ENCODE data around the gene ZNF605. TPM values are rescaled to one million over a fixed set of nuclear protein-coding genes. Genes with fewer than 3 reads are reported as not detected.

ZNF605 gene
- total RNA-seq, 1 experiment from 2014 or later = 20.6 TPM

DNA sequence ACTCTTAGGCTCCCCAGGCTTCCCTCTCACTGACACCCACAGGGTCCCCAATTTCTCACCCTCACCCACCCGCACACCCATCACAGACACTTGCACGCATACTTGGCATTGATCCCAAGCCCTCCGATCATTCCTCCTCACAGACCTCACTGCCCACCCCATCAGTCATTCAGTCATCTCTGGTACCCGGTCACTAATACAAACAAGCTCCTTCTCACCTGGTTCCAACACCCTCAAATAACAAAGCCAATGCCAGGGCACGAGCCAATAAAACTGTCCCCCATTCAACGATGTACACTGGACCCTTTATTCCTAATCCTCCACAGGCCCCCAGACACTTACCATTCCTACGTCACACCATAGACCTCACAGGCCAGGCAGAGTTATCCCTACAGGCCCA lies 2.3 kb downstream of the ZNF605 start:
- intact Hi-C loops (cut with micrococcal nuclease; ENCODE audit: unreplicated experiment) = no loop called here
- no peak for ATAC-seq
- POLR2A ChIA-PET = no interaction called here

DNA sequence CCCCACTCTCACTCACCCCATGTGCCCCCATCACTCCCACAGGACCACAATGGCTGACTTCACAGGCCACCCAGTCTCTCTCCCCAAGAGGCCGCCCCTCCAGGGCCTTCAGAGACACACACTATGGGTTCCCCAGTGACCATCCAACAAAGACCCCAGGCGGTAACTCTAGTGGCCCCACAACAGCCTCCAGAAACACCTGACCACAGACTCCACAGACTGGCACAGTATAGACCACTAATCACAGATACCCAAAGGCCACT lies 3.0 kb downstream of the ZNF605 start:
- Histone ChIP-seq H3K9me3 (ENCODE audit: control insufficient read depth, insufficient read depth, low read depth, low read length) (peaks cover 47% of the 10 kb centered on the region; the same call in 1 of the 2 replicates), H3K36me3 (ENCODE audit: control insufficient read depth, insufficient read depth, low read length) (no peaks in the 10 kb centered on the region), H3K4me1 (ENCODE audit: control insufficient read depth, insufficient read depth, low read length) (0 out of 2 replicates have a peak, but pooled peaks cover 6% of the 10 kb centered on the region), H3K27me3 (ENCODE audit: control insufficient read depth, insufficient read depth, low read length) (no peaks in the 10 kb centered on the region), H3K4me3 (ENCODE audit: low read depth in 2 of 2, low read length in 2 of 2) (no peak overlapping the region), H3K27ac (ENCODE audit: low read length) (no peak overlapping the region)
- no peak for DNase-seq (ENCODE audit: low read depth, low spot score)
- POLR2A ChIA-PET = no interaction called here
- no TSS peak for BruUV-seq (replicated peaks)
- in situ Hi-C loops (cut with HindIII; ENCODE audit: low pct_unique_long_range_greater_than_20kb, low sequenced_read_pairs) = no loop called here
- no peak for ATAC-seq
- intact Hi-C loops (cut with micrococcal nuclease; ENCODE audit: unreplicated experiment) = no loop called here
- CTCF ChIA-PET = no interaction called here
- no peak for TF ChIP-seq POLR2AphosphoS5 (IDR thresholded peaks at IDR 0.05; ENCODE audit: low read depth, low read length)
- TF ChIP-seq SIN3A (IDR thresholded peaks at IDR 0.05; ENCODE audit: borderline replicate concordance, insufficient read depth, low read depth, low read length) = no peak
- TF ChIP-seq TCF7L2 (IDR thresholded peaks at IDR 0.05; ENCODE audit: low read depth, low read length) = no peak
- TF ChIP-seq, protein P1, sequence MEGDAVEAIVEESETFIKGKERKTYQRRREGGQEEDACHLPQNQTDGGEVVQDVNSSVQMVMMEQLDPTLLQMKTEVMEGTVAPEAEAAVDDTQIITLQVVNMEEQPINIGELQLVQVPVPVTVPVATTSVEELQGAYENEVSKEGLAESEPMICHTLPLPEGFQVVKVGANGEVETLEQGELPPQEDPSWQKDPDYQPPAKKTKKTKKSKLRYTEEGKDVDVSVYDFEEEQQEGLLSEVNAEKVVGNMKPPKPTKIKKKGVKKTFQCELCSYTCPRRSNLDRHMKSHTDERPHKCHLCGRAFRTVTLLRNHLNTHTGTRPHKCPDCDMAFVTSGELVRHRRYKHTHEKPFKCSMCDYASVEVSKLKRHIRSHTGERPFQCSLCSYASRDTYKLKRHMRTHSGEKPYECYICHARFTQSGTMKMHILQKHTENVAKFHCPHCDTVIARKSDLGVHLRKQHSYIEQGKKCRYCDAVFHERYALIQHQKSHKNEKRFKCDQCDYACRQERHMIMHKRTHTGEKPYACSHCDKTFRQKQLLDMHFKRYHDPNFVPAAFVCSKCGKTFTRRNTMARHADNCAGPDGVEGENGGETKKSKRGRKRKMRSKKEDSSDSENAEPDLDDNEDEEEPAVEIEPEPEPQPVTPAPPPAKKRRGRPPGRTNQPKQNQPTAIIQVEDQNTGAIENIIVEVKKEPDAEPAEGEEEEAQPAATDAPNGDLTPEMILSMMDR (IDR thresholded peaks at IDR 0.05) = no peak
- TF ChIP-seq, protein P2, sequence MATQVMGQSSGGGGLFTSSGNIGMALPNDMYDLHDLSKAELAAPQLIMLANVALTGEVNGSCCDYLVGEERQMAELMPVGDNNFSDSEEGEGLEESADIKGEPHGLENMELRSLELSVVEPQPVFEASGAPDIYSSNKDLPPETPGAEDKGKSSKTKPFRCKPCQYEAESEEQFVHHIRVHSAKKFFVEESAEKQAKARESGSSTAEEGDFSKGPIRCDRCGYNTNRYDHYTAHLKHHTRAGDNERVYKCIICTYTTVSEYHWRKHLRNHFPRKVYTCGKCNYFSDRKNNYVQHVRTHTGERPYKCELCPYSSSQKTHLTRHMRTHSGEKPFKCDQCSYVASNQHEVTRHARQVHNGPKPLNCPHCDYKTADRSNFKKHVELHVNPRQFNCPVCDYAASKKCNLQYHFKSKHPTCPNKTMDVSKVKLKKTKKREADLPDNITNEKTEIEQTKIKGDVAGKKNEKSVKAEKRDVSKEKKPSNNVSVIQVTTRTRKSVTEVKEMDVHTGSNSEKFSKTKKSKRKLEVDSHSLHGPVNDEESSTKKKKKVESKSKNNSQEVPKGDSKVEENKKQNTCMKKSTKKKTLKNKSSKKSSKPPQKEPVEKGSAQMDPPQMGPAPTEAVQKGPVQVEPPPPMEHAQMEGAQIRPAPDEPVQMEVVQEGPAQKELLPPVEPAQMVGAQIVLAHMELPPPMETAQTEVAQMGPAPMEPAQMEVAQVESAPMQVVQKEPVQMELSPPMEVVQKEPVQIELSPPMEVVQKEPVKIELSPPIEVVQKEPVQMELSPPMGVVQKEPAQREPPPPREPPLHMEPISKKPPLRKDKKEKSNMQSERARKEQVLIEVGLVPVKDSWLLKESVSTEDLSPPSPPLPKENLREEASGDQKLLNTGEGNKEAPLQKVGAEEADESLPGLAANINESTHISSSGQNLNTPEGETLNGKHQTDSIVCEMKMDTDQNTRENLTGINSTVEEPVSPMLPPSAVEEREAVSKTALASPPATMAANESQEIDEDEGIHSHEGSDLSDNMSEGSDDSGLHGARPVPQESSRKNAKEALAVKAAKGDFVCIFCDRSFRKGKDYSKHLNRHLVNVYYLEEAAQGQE (IDR thresholded peaks at IDR 0.05; ENCODE audit: insufficient read depth in 1 of 2, low read depth in 2 of 2, low read length in 1 of 2) = no peak

More for the DNA sequence above, 2.3 kb downstream of the ZNF605 start:
- Histone ChIP-seq H3K4me3 (ENCODE audit: low read depth in 2 of 2, low read length in 2 of 2) (no peak overlapping the region), H3K36me3 (ENCODE audit: control insufficient read depth, insufficient read depth, low read length) (no peaks in the 10 kb centered on the region), H3K9me3 (ENCODE audit: control insufficient read depth, insufficient read depth, low read depth, low read length) (peaks cover 44% of the 10 kb centered on the region; the same call in 1 of the 2 replicates), H3K4me1 (ENCODE audit: control insufficient read depth, insufficient read depth, low read length) (0 out of 2 replicates have a peak, but pooled peaks cover 6% of the 10 kb centered on the region), H3K27me3 (ENCODE audit: control insufficient read depth, insufficient read depth, low read length) (no peaks in the 10 kb centered on the region), H3K27ac (ENCODE audit: low read length) (no peak overlapping the region)
- no peak for TF ChIP-seq TCF7L2 (IDR thresholded peaks at IDR 0.05; ENCODE audit: low read depth, low read length)
- TF ChIP-seq, protein P2 (IDR thresholded peaks at IDR 0.05; ENCODE audit: insufficient read depth in 1 of 2, low read depth in 2 of 2, low read length in 1 of 2) = no peak
- TF ChIP-seq POLR2AphosphoS5 (IDR thresholded peaks at IDR 0.05; ENCODE audit: low read depth, low read length) = no peak
- TF ChIP-seq, protein P1 (IDR thresholded peaks at IDR 0.05) = no peak
- TF ChIP-seq SIN3A (IDR thresholded peaks at IDR 0.05; ENCODE audit: borderline replicate concordance, insufficient read depth, low read depth, low read length) = no peak
- no peak for DNase-seq (ENCODE audit: low read depth, low spot score)
- in situ Hi-C loops (cut with HindIII; ENCODE audit: low pct_unique_long_range_greater_than_20kb, low sequenced_read_pairs) = no loop called here
- BruUV-seq (replicated peaks) = no TSS peak
- CTCF ChIA-PET = no interaction called here

Data from Panc1 (cell line).